ENCODE results near the gene METTL15.
A peak's percentile ranks its signal among the peaks of the same experiment; 100 is the strongest.

Gene METTL15

DNA sequence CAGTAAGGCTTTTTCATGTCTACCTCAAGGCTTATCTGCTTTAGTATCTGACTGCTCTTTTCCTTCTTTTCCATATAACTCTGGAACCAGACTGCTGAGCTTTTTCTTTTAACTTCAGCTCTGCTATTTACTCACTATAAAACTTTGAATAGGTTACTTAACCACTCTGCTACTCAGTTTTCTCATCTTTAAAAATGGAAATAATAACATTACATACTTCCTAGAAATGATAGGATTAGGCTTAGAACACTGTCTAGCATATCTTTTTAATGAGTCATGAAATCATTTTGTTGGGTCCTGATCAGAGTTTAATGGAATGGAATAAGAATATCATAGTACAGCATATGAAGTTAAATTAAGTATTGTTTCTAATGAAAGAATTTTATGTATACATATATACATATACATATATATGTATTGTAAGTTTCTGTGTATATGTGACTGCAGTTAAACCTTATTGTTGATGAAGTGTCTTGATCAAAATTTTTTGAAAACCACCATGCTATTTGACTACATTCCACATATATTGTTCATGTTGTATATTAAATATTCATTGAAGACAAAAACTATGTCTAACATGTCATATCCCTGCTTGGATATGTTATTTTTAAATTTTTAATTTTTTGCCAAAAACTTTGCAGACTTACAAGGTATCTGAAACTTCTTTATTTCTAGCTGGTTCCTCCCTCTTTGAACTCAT lies 120.2 kb downstream of the METTL15 start:
- TF ChIP-seq, protein P1, sequence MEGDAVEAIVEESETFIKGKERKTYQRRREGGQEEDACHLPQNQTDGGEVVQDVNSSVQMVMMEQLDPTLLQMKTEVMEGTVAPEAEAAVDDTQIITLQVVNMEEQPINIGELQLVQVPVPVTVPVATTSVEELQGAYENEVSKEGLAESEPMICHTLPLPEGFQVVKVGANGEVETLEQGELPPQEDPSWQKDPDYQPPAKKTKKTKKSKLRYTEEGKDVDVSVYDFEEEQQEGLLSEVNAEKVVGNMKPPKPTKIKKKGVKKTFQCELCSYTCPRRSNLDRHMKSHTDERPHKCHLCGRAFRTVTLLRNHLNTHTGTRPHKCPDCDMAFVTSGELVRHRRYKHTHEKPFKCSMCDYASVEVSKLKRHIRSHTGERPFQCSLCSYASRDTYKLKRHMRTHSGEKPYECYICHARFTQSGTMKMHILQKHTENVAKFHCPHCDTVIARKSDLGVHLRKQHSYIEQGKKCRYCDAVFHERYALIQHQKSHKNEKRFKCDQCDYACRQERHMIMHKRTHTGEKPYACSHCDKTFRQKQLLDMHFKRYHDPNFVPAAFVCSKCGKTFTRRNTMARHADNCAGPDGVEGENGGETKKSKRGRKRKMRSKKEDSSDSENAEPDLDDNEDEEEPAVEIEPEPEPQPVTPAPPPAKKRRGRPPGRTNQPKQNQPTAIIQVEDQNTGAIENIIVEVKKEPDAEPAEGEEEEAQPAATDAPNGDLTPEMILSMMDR (IDR thresholded peaks at IDR 0.05; ENCODE audit: low read depth, low read length): no peak
- DNase-seq (ENCODE audit: low read depth in 2 of 2): peak; percentile 37 to 72
- no peak overlapping the region for H3K4me3 ChIP-seq (replicated peaks in 1 of 2; ENCODE audit: low read depth in 2 of 2, low read length in 2 of 2)

DNA sequence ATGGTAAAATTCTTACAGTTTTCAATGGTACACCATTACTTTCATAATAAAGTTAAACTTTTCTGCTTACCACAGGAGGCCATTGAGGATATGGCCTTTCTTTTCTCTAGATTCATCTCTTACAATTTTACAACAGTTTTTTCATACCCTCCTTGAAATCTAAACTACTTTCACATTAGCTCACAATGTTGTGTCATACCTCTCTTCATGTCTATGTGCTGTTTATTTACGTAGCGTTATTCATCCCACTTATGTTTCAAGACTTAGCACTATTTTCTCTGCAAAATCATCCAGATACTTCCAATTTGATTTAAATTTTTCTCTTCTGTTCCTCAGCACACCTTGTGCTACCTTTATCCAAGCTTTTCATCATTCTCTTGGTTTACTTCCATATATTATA lies 123.3 kb downstream of the METTL15 start:
- peak in 1 of 2 donors; percentile 61 for DNase-seq (ENCODE audit: low read depth in 2 of 2)
- TF ChIP-seq, protein P1 (IDR thresholded peaks at IDR 0.05; ENCODE audit: low read depth, low read length): no peak
- H3K4me3 ChIP-seq (replicated peaks in 1 of 2; ENCODE audit: low read depth in 2 of 2, low read length in 2 of 2): no peak overlapping the region

DNA sequence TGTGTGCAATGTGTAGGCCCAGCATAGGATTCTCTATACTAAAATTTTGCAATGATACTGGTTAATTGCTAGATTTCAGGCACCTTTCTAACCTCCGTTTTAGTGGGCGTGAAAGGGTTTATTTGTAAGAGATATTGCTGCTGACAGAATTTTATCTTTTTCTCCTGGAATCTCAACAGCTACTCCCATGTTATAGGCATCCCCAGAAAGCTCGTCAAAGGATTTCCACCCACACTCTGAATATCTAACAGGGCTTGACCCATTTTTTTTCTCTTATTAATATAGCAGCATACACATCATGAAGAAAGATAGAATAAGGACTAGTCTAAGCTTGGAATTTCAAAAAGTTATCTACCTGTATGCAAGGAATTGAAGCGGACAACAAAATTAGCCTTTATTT lies 124.5 kb downstream of the METTL15 start:
- H3K4me3 ChIP-seq (replicated peaks in 1 of 2; ENCODE audit: low read depth in 2 of 2, low read length in 2 of 2): no peak overlapping the region
- DNase-seq (ENCODE audit: low read depth in 2 of 2): no peak
- TF ChIP-seq, protein P1 (IDR thresholded peaks at IDR 0.05; ENCODE audit: low read depth, low read length): no peak

DNA sequence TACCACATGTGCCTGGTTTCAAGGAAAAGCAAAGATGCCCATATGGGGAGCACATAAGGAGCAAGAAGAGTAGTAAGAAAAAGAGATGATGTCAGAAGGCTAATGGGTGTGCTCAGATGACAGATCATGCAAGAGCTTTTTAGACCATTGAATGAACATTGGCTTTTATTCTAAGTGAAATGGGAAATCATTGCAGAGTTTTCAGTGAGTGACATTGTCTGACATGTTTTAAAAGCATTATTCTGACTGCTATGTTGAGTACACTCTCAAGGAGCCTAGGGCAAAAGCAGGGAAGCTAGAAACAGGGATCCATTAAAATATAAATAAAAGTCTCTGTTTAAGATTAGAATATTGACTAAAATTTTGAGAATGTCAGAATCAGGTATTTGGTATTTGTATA lies 133.6 kb downstream of the METTL15 start:
- H3K4me3 ChIP-seq (replicated peaks in 1 of 2; ENCODE audit: low read depth in 2 of 2, low read length in 2 of 2): no peak overlapping the region
- TF ChIP-seq, protein P1 (IDR thresholded peaks at IDR 0.05; ENCODE audit: low read depth, low read length): no peak
- DNase-seq (ENCODE audit: low read depth in 2 of 2): no peak

DNA sequence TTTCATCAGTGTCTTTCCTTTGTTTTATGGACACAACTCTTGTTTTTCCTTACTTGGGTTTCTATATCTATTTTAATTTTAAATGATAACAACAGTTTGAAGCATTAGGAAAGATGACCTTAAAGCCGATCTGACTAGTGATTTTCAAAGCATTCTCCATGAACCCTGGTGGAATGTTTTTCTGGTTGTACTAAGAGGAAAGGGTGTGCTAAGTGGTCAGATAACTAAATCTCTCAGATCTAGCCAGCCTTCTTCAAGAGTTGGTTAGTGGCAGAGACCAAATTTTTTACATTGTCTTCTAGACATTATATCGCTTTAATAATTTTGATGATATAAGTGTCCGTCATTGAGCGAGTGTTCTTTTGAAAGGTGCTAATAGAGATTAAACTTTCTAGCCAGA lies 134.4 kb downstream of the METTL15 start:
- peak in 1 of 2 donors; percentile 16 for DNase-seq (ENCODE audit: low read depth in 2 of 2)
- TF ChIP-seq, protein P1 (IDR thresholded peaks at IDR 0.05; ENCODE audit: low read depth, low read length): no peak
- no peak overlapping the region for H3K4me3 ChIP-seq (replicated peaks in 1 of 2; ENCODE audit: low read depth in 2 of 2, low read length in 2 of 2)

DNA sequence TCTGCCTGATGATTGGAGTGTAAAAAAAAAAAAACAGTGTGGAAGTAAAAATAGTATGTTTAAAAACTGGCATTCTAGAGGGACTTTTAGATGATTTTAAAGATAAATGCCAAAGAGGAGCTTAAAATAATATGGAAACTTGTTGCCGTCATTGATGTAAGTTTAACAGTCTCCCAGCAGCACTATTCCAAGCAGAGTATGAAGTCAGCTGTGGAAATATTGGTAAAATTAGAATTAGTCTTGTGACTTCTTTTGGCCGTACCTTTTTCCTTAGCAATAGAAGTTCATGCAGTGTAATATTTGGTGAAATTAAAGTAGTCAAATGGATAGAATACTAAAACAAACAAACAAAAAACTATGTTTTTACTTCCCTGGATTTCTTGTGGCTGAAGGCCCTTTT lies 134.9 kb downstream of the METTL15 start:
- TF ChIP-seq, protein P1 (IDR thresholded peaks at IDR 0.05; ENCODE audit: low read depth, low read length): no peak
- H3K4me3 ChIP-seq (replicated peaks in 1 of 2; ENCODE audit: low read depth in 2 of 2, low read length in 2 of 2): no peak overlapping the region
- DNase-seq (ENCODE audit: low read depth in 2 of 2): peak in 1 of 2 donors; percentile 13

DNA sequence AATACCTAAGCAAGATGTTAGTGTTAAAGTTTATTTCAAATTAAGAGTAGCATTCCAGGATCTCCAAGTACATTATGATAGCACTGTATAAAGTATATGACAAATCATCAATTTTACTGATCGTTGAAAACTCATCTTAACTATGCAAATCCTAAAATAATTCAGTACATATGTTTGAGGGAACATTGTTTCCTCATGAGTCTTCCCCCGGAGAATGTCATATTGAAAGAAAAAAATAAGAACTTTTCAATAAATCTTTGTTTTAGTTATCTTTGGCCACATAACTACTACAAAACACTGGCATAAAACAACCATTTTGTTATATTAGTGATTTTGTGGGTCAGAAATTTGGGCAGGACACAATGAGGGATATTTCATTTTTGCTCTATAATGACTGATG lies 135.4 kb downstream of the METTL15 start:
- no peak overlapping the region for H3K4me3 ChIP-seq (replicated peaks in 1 of 2; ENCODE audit: low read depth in 2 of 2, low read length in 2 of 2)
- peak in 1 of 2 donors; percentile 42 for DNase-seq (ENCODE audit: low read depth in 2 of 2)
- TF ChIP-seq, protein P1 (IDR thresholded peaks at IDR 0.05; ENCODE audit: low read depth, low read length): no peak
